NCI-H1694 treated with DMSO at 0.1 percent for 48 hours (cell line): Measurements from ENCODE around the gene INVS.
"Not testable (repeated sequence)": the region's sequence is repeated elsewhere in the genome, so short reads cannot be mapped to it uniquely, and the experiment has no call there.

Experiments used
- DNase-seq: peaks from one replicate; lab custom pipeline; 2025; lab: John Stamatoyannopoulos, UW

INVS gene

GRCh38 chr9:100084734-100085133 is 14.3 kb upstream of the INVS start:
- no peak for DNase-seq

GRCh38 chr9:100086097-100086635 is 12.9 kb upstream of the INVS start:
- no peak for DNase-seq

- DNase-seq: no peak
Measured at GRCh38 chr9:100087218-100087617, 11.8 kb upstream of the INVS start.

- no peak for DNase-seq
Measured at GRCh38 chr9:100088202-100088601, 10.8 kb upstream of the INVS start.

- DNase-seq: no peak
Measured at GRCh38 chr9:100090880-100091279, 8.2 kb upstream of the INVS start.

GRCh38 chr9:100091650-100092049 is 7.4 kb upstream of the INVS start:
- DNase-seq: no peak

- DNase-seq: no peak
Measured at GRCh38 chr9:100092066-100092465, 7.0 kb upstream of the INVS start.

- not testable (repeated sequence) for DNase-seq
Measured at GRCh38 chr9:100094411-100094810, 4.6 kb upstream of the INVS start.

- no peak for DNase-seq
Measured at GRCh38 chr9:100096378-100096916, 2.6 kb upstream of the INVS start.

- peak; percentile 39 for DNase-seq
Measured at GRCh38 chr9:100098046-100098886, 777 bp upstream of the INVS start.

- peak; percentile 10 for DNase-seq
Measured at GRCh38 chr9:100099722-100100042, 639 bp downstream of the INVS start.

- no peak for DNase-seq
Measured at GRCh38 chr9:100100146-100100667, 1.2 kb downstream of the INVS start.

GRCh38 chr9:100101608-100102007 is 2.6 kb downstream of the INVS start:
- no peak for DNase-seq

GRCh38 chr9:100104314-100104713 is 5.3 kb downstream of the INVS start:
- no peak for DNase-seq

- no peak for DNase-seq
Measured at GRCh38 chr9:100105861-100106260, 6.8 kb downstream of the INVS start.

- no peak for DNase-seq
Measured at GRCh38 chr9:100106616-100107015, 7.6 kb downstream of the INVS start.

- DNase-seq: no peak
Measured at GRCh38 chr9:100108559-100108958, 9.5 kb downstream of the INVS start.

- DNase-seq: peak; percentile 76
Measured at GRCh38 chr9:100111235-100111634, 12.2 kb downstream of the INVS start.

GRCh38 chr9:100112677-100113336 is 13.8 kb downstream of the INVS start:
- no peak for DNase-seq

GRCh38 chr9:100117316-100117715 is 18.3 kb downstream of the INVS start:
- no peak for DNase-seq

- DNase-seq: no peak
Measured at GRCh38 chr9:100120286-100120685, 21.2 kb downstream of the INVS start.

- no peak for DNase-seq
Measured at GRCh38 chr9:100125236-100125635, 26.2 kb downstream of the INVS start.

GRCh38 chr9:100125910-100126309 is 26.9 kb downstream of the INVS start:
- no peak for DNase-seq
